Right lobe of liver (tissue), 6 donors: ENCODE measurements around the gene FLNB. TPM values are rescaled to one million over a fixed set of nuclear protein-coding genes. Genes with fewer than 3 reads are reported as not detected.

Experiments used
- ATAC-seq, 4 donors: fragments of 200-7000 bp; cut with Tn5 transposase; one replicate each; pipeline ENCODE4 v1.9.1; 2020; ENCODE audit warnings: mild to moderate bottlenecking in 4 of 4, moderate library complexity in 4 of 4
- DNase-seq, 3 donors: peaks; one replicate each; pipeline ENCODE4 v3.0.0-alpha.2; 2020
- H3K27ac ChIP-seq, 3 donors: fragments of 200-600 bp; one replicate each; pipeline ENCODE4 v1.8.0; 2022
- H3K27me3 ChIP-seq, 2 donors: fragments of 200-600 bp; one replicate each; pipeline ENCODE4 v1.8.0; 2022
- H3K36me3 ChIP-seq, 4 donors: fragments of 200-600 bp; sonication (generic) in 1 of 4; one replicate each; pipeline versions ENCODE4 v1.5.1 to v1.8.0; 2017 to 2022; ENCODE audit warnings: control low read depth in 1 of 4
- H3K4me1 ChIP-seq, 4 donors: fragments of 200-600 bp; sonication (generic) in 1 of 4; one replicate each; pipeline versions ENCODE4 v1.5.1 to v1.8.0; 2017 to 2022; ENCODE audit warnings: control low read depth in 1 of 4
- H3K4me3 ChIP-seq, 3 donors: fragments of 200-600 bp; one replicate each; pipeline ENCODE4 v1.8.0; 2022
- H3K9me3 ChIP-seq, 4 donors: fragments of 200-600 bp; sonication (generic) in 1 of 4; one replicate each; pipeline versions ENCODE4 v1.5.1 to v1.8.0; 2017 to 2022; ENCODE audit warnings: control low read depth in 1 of 4
- CTCF ChIP-seq, 4 donors: fragments of 200-600 bp in 3 of 4; fragments of 450-650 bp in 1 of 4; IDR thresholded peaks; one replicate each; pipeline versions ENCODE4 v1.5.1 to v1.8.0; 2016 to 2022; ENCODE audit warnings: antibody characterized with exemption in 4 of 4, mild to moderate bottlenecking in 2 of 4
- POLR2A ChIP-seq: fragments of 450-650 bp; IDR thresholded peaks from one replicate; pipeline ENCODE4 v1.6.1; 2017; ENCODE audit warnings: antibody characterized with exemption, mild to moderate bottlenecking
- WGBS: methylation state at CpG from one replicate; pipeline ENCODE4 v1.1.6; 2018; ENCODE audit warnings: low coverage, low lambda C conversion rate; ENCODE audit not compliant: insufficient coverage; ENCODE audit errors: missing lambda C conversion rate; 5-methylcytosine and 5-hydroxymethylcytosine counted together
- intact Hi-C, 2 donors: fragments of 100-400 bp; cut with DNase I; formaldehyde crosslinking; loops; one replicate each; pipeline versions ENCODE4 v1.11.2 to v1.14.1; 2022
- total RNA-seq, 6 experiments: library from RNA; depleted of rRNA in 2 of 6; stranded (reverse); fragments of >200 nt in 2 of 6; fragmentation: NEBNext Ultra II Directional in 3 of 6; extraction: Animal tissue kit (Norgen Biotek cat#: 25700) in 3 of 6; gene quantifications; one replicate each; pipeline versions ENCODE4 v1.1.0 to v1.2.4, GENCODE V29; 2016 to 2023
- donor health status: DM: no; HTN: yes; CAD: no.
- donor health status: DM: no; HTN: no; CAD: no.
- donor health status: DM: no; HTN: no; CAD: no.
- donor health status: DM: no; HTN: yes; CAD: no.
- donor health status: DM: no; HTN: yes; CAD: no.

The FLNB gene
- total RNA-seq, 6 experiments from 2014 or later: 48.4 to 109 (median 97.8) TPM

GRCh38 chr3:58129041-58129770 lies 121.0 kb downstream of the FLNB start:
- TF ChIP-seq CTCF (IDR thresholded peaks at IDR 0.05): no peak
- TF ChIP-seq POLR2A: no peak
- Histone ChIP-seq H3K36me3 (peaks cover 0 to 46% (median 26%) of the 10 kb centered on the region in 4 donors), H3K9me3 (no peaks in the 10 kb centered on the region), H3K4me3 (no peak overlapping the region), H3K4me1 (peaks cover 0 to 2% (median under 1%) of the 10 kb centered on the region in 4 donors), H3K27me3 (no peaks in the 10 kb centered on the region), H3K27ac (no peak overlapping the region)
- intact Hi-C loops: no loop called here
- ATAC-seq (no peak), DNase-seq (no peak)
- 69% methylated on average over 9 of the region's 10 CpGs for WGBS

- H3K27ac ChIP-seq: no peak overlapping the region
- no peak overlapping the region for H3K4me3 ChIP-seq
- peaks cover 0 to 11% (median 2%) of the 10 kb centered on the region in 4 donors for H3K4me1 ChIP-seq
- no peaks in the 10 kb centered on the region for H3K9me3 ChIP-seq
- peaks cover 0 to 41% (median 19%) of the 10 kb centered on the region in 4 donors for H3K36me3 ChIP-seq
- ATAC-seq: no peak
- DNase-seq: no peak
- intact Hi-C loops: no loop called here
- WGBS: 76% methylated on average over 2 of the region's 11 CpGs
- TF ChIP-seq CTCF (IDR thresholded peaks at IDR 0.05) (no peak), POLR2A (no peak)
- no peaks in the 10 kb centered on the region for H3K27me3 ChIP-seq
These were observed 122.4 kb downstream of the FLNB start for GRCh38 chr3:58130591-58130990.

- peaks cover 0 to 11% (median 2%) of the 10 kb centered on the region in 4 donors for H3K4me1 ChIP-seq
- H3K9me3 ChIP-seq: no peaks in the 10 kb centered on the region
- H3K27ac ChIP-seq: no peak overlapping the region
- no peak for TF ChIP-seq CTCF (IDR thresholded peaks at IDR 0.05)
- no peak for TF ChIP-seq POLR2A
- H3K4me3 ChIP-seq: no peak overlapping the region
- DNase-seq (no peak), ATAC-seq (no peak)
- no peaks in the 10 kb centered on the region for H3K27me3 ChIP-seq
- H3K36me3 ChIP-seq: peaks cover 3 to 46% (median 21%) of the 10 kb centered on the region in 4 donors
- intact Hi-C loops: no loop called here
- 91% methylated on average over 5 of the region's 6 CpGs for WGBS
These were observed 123.0 kb downstream of the FLNB start for GRCh38 chr3:58131101-58131825.

- intact Hi-C loops: no loop called here
- Histone ChIP-seq H3K4me3 (no peak overlapping the region), H3K4me1 (peaks cover 0 to 11% (median 2%) of the 10 kb centered on the region in 4 donors), H3K27ac (no peak overlapping the region), H3K36me3 (peaks cover 14 to 53% (median 27%) of the 10 kb centered on the region in 4 donors), H3K27me3 (no peaks in the 10 kb centered on the region), H3K9me3 (no peaks in the 10 kb centered on the region)
- 100% methylated on average over 4 of the region's 4 CpGs for WGBS
- no peak for ATAC-seq
- TF ChIP-seq POLR2A: no peak
- no peak for TF ChIP-seq CTCF (IDR thresholded peaks at IDR 0.05)
- no peak for DNase-seq
These were observed 124.6 kb downstream of the FLNB start for GRCh38 chr3:58132850-58133249.
